HepG2 (cell line): ENCODE results near the gene ARL2. TPM values are rescaled to one million over a fixed set of nuclear protein-coding genes. Genes with fewer than 3 reads are reported as not detected.

Experiments used
- ARID4A ChIP-seq: sonication (generic); formaldehyde crosslinking; IDR thresholded peaks from 2 replicates; pipeline ENCODE4 v1.5.0; 2020; ENCODE audit warnings: mild to moderate bottlenecking, missing genetic modification reagents, borderline replicate concordance
- HIC2 ChIP-seq: sonication (generic); formaldehyde crosslinking; IDR thresholded peaks from 2 replicates; pipeline ENCODE4 v1.9.0; 2022; ENCODE audit warnings: low read depth, missing genetic modification reagents
- IKZF4 ChIP-seq: sonication (generic); formaldehyde crosslinking; IDR thresholded peaks from 2 replicates; pipeline ENCODE4 v1.5.1; 2020; ENCODE audit warnings: borderline replicate concordance, mild to moderate bottlenecking, low read depth, missing genetic modification reagents; ENCODE audit errors: not compliant biosample characterization
- MLXIP ChIP-seq: sonication (generic); formaldehyde crosslinking; IDR thresholded peaks from 2 replicates; pipeline ENCODE4 v1.9.0; 2021; ENCODE audit warnings: missing genetic modification reagents, borderline replicate concordance
- RBM22 ChIP-seq: fragments of 200-400 bp; formaldehyde crosslinking; optimal IDR thresholded peaks from 2 replicates; pipeline ENCODE3; 2017; ENCODE audit warnings: mild to moderate bottlenecking, low read length, moderate library complexity
- RFXANK ChIP-seq: IDR thresholded peaks from 2 replicates; pipeline ENCODE4 v1.6.1; 2016
- SAP130 ChIP-seq: IDR thresholded peaks from 2 replicates; pipeline ENCODE4 v1.6.1; 2016; ENCODE audit warnings: low read depth
- SMAD3 ChIP-seq: sonication (generic); formaldehyde crosslinking; IDR thresholded peaks from 2 replicates; pipeline ENCODE4 v1.4.0; 2020; ENCODE audit warnings: missing genetic modification reagents
- UBTF ChIP-seq: sonication (generic); formaldehyde crosslinking; IDR thresholded peaks from 2 replicates; pipeline ENCODE4 v1.4.0; 2020; ENCODE audit warnings: mild to moderate bottlenecking, missing genetic modification reagents
- ZBTB49 ChIP-seq: sonication (generic); formaldehyde crosslinking; IDR thresholded peaks from 2 replicates; pipeline ENCODE4 v1.4.0; 2020; ENCODE audit warnings: missing genetic modification reagents, borderline replicate concordance
- ZBTB7B ChIP-seq: sonication (generic); formaldehyde crosslinking; IDR thresholded peaks from 2 replicates; pipeline ENCODE4 v1.4.0; 2020; ENCODE audit warnings: missing genetic modification reagents
- ZNF274 ChIP-seq: sonication (generic); formaldehyde crosslinking; IDR thresholded peaks from 2 replicates; pipeline ENCODE4 v1.5.1; 2020; ENCODE audit warnings: mild to moderate bottlenecking, missing genetic modification reagents
- ZNF546 ChIP-seq: sonication (generic); formaldehyde crosslinking; conservative IDR thresholded peaks from 2 replicates; pipeline ENCODE4 v1.8.1; 2023; ENCODE audit warnings: mild to moderate bottlenecking, missing genetic modification reagents
- ZNF674 ChIP-seq: sonication (generic); formaldehyde crosslinking; IDR thresholded peaks from 2 replicates; pipeline ENCODE4 v1.5.0; 2020; ENCODE audit warnings: low read depth, mild to moderate bottlenecking, missing genetic modification reagents
- polyA plus RNA-seq, 8 experiments: library from polyadenylated mRNA; depleted of rRNA in 3 of 8; stranded (reverse) in 7 of 8; unstranded in 1 of 8; fragments of >200 nt; fragmentation: Illumina TruSeq in 4 of 8; extraction: Trizol in 4 of 8; gene quantifications; 2 replicates each; pipeline versions ENCODE4 v1.2.1 to v1.2.3, GENCODE V29; 2011 to 2016; ENCODE audit warnings: low read depth in 4 of 8, missing spikeins in 1 of 8, mixed read lengths in 1 of 8; ENCODE audit not compliant: insufficient read depth in 1 of 8
- total RNA-seq, 5 experiments: library from RNA; depleted of rRNA; stranded (reverse); fragments of >200 nt; fragmentation: Illumina TruSeq; extraction: Trizol; gene quantifications; 2 replicates each; pipeline ENCODE4 v1.2.3, GENCODE V29; 2016; ENCODE audit warnings: low read depth in 1 of 5

ARL2 gene
- total and polyA plus RNA-seq, 2 of the 13 experiments (the other 11 are each of a cell fraction or from before 2014, with no cell fraction given): 82.9 to 84.4 TPM

- TF ChIP-seq ARID4A (peak; percentile 13; the same call in 1 of the 2 replicates), ZNF274 (CRISPR knock-in tag) (no peak), ZBTB49 (CRISPR knock-in tag) (no peak), ZNF546 (no peak), SMAD3 (no peak), IKZF4 (CRISPR knock-in tag) (no peak), ZNF674 (CRISPR knock-in tag) (no peak), SAP130 (peak; percentile 79), RFXANK (CRISPR knock-in tag) (no peak), MLXIP (CRISPR knock-in tag) (no peak), HIC2 (no peak), RBM22 (no peak), UBTF (CRISPR knock-in tag) (no peak), ZBTB7B (CRISPR knock-in tag) (no peak)
Measured at GRCh38 chr11:64998141-64998540, 15.8 kb upstream of the ARL2 start (continued).
